HEK293 (cell line): ENCODE measurements around the gene ERF.

Experiments
- CTCF ChIA-PET: fragments of 350-600 bp; formaldehyde crosslinking; extraction: SDS; loops from one replicate; lab custom pipeline; 2021; ENCODE audit warnings: antibody characterized with exemption; lab: Yijun Ruan, JAX
- POLR2A ChIA-PET: fragments of 300-600 bp; formaldehyde crosslinking; extraction: SDS; loops from one replicate; lab custom pipeline; 2020; ENCODE audit warnings: antibody characterized with exemption, inconsistent platforms; lab: Yijun Ruan, JAX
- H3K27ac ChIP-seq: fragments of 200-500 bp; sonication (Bioruptor generic); 2 replicates; pipeline ENCODE4 v1.5.1; 2014; ENCODE audit warnings: low read depth, low read length, control low read depth, inconsistent platforms; ENCODE audit errors: extremely low read depth
- H3K36me3 ChIP-seq, 2 experiments: fragments of 200-500 bp in 1 of 2; sonication (Bioruptor generic) in 1 of 2; 1 replicate in 1 of 2; 2 replicates in 1 of 2; pipeline ENCODE4 v1.5.1; 2014 to 2017; ENCODE audit warnings: inconsistent platforms in 2 of 2, low read length in 2 of 2; ENCODE audit not compliant: control insufficient read depth in 2 of 2, insufficient read depth in 1 of 2
- H3K4me1 ChIP-seq: fragments of 200-500 bp; sonication (Bioruptor generic); 2 replicates; pipeline ENCODE4 v1.5.1; 2014; ENCODE audit warnings: mild to moderate bottlenecking, low read length, inconsistent platforms; ENCODE audit not compliant: control insufficient read depth, insufficient read depth
- H3K4me3 ChIP-seq: 2 replicates; pipeline ENCODE4 v1.5.1; 2011; ENCODE audit warnings: low read depth, mild to moderate bottlenecking, control low read depth, low read length, moderate library complexity
- H3K9me3 ChIP-seq: fragments of 200-500 bp; sonication (Bioruptor generic); 2 replicates; pipeline ENCODE4 v1.5.1; 2014; ENCODE audit warnings: low read depth, low read length, inconsistent platforms; ENCODE audit not compliant: control insufficient read depth, insufficient read depth
- BCL11A ChIP-seq: fragments of 450-650 bp; formaldehyde crosslinking; IDR thresholded peaks from 2 replicates; pipeline ENCODE4 v1.5.1; 2016; ENCODE audit warnings: low read depth, missing biosample characterization, missing genetic modification characterization
- EGR2 ChIP-seq: fragments of 450-650 bp; formaldehyde crosslinking; IDR thresholded peaks from 2 replicates; pipeline ENCODE4 v1.5.1; 2016; ENCODE audit warnings: low read depth, missing biosample characterization, missing genetic modification characterization
- GLIS2 ChIP-seq: fragments of 450-650 bp; formaldehyde crosslinking; IDR thresholded peaks from 2 replicates; pipeline ENCODE4 v1.5.1; 2016; ENCODE audit warnings: missing biosample characterization, missing genetic modification characterization
- MYNN ChIP-seq: fragments of 450-650 bp; formaldehyde crosslinking; IDR thresholded peaks from 2 replicates; pipeline ENCODE4 v1.5.1; 2016; ENCODE audit warnings: missing biosample characterization, missing genetic modification characterization, borderline replicate concordance
- SCRT2 ChIP-seq: fragments of 450-650 bp; formaldehyde crosslinking; IDR thresholded peaks from 2 replicates; pipeline ENCODE4 v1.5.1; 2016; ENCODE audit warnings: missing biosample characterization, missing genetic modification characterization
- TRIM28 ChIP-seq: IDR thresholded peaks from 2 replicates; pipeline ENCODE4 v1.6.1; 2011; ENCODE audit warnings: low read length, control low read depth, borderline replicate concordance
- ZFHX2 ChIP-seq: fragments of 450-650 bp; formaldehyde crosslinking; conservative IDR thresholded peaks from 2 replicates; pipeline ENCODE4 v1.5.1; 2016; ENCODE audit warnings: missing biosample characterization, missing genetic modification characterization
- ZFP69B ChIP-seq: fragments of 450-650 bp; formaldehyde crosslinking; IDR thresholded peaks from 2 replicates; pipeline ENCODE4 v1.5.1; 2016; ENCODE audit warnings: missing biosample characterization, missing genetic modification characterization
- ZNF121 ChIP-seq: fragments of 450-650 bp; formaldehyde crosslinking; IDR thresholded peaks from 2 replicates; pipeline ENCODE4 v1.5.1; 2016; ENCODE audit warnings: missing biosample characterization, missing genetic modification characterization
- ZNF140 ChIP-seq: fragments of 450-650 bp; formaldehyde crosslinking; IDR thresholded peaks from 2 replicates; pipeline ENCODE4 v1.5.1; 2016; ENCODE audit warnings: missing biosample characterization, missing genetic modification characterization
- ZNF184 ChIP-seq: fragments of 450-650 bp; IDR thresholded peaks from 2 replicates; pipeline ENCODE4 v1.5.1; 2018; ENCODE audit warnings: missing biosample characterization, mild to moderate bottlenecking, missing genetic modification characterization
- ZNF221 ChIP-seq: fragments of 450-650 bp; formaldehyde crosslinking; IDR thresholded peaks from 2 replicates; pipeline ENCODE4 v1.5.1; 2017; ENCODE audit warnings: missing biosample characterization, missing genetic modification characterization, borderline replicate concordance
- ZNF248 ChIP-seq: fragments of 450-650 bp; formaldehyde crosslinking; IDR thresholded peaks from 2 replicates; pipeline ENCODE4 v1.5.1; 2017; ENCODE audit warnings: missing biosample characterization, missing genetic modification characterization
- ZNF707 ChIP-seq: fragments of 450-650 bp; formaldehyde crosslinking; IDR thresholded peaks from 2 replicates; pipeline ENCODE4 v1.5.1; 2016; ENCODE audit warnings: missing biosample characterization, missing genetic modification characterization
- ZNF830 ChIP-seq: fragments of 450-650 bp; IDR thresholded peaks from 2 replicates; pipeline ENCODE4 v1.5.0; 2018; ENCODE audit warnings: missing biosample characterization, missing genetic modification characterization, low read depth, mild to moderate bottlenecking, moderate library complexity
- ZNF837 ChIP-seq: fragments of 450-650 bp; formaldehyde crosslinking; IDR thresholded peaks from 2 replicates; pipeline ENCODE4 v1.5.1; 2016; ENCODE audit warnings: missing biosample characterization, missing genetic modification characterization
- ZSCAN30 ChIP-seq: fragments of 450-650 bp; IDR thresholded peaks from 2 replicates; pipeline ENCODE4 v1.5.1; 2018; ENCODE audit warnings: missing biosample characterization, mild to moderate bottlenecking, missing genetic modification characterization, moderate library complexity
- TF ChIP-seq, protein P1 (sequence below): fragments of 450-650 bp; formaldehyde crosslinking; IDR thresholded peaks from 2 replicates; pipeline ENCODE4 v1.5.1; 2016; ENCODE audit warnings: missing biosample characterization, missing genetic modification characterization, borderline replicate concordance
- TF ChIP-seq, protein P2 (sequence below): fragments of 450-650 bp; formaldehyde crosslinking; IDR thresholded peaks from 2 replicates; pipeline ENCODE4 v1.5.1; 2016; ENCODE audit warnings: missing biosample characterization, missing genetic modification characterization
- TF ChIP-seq, protein P3 (sequence below): fragments of 450-650 bp; formaldehyde crosslinking; IDR thresholded peaks from 2 replicates; pipeline ENCODE4 v1.5.1; 2016; ENCODE audit warnings: missing biosample characterization, missing genetic modification characterization

Gene ERF

DNA sequence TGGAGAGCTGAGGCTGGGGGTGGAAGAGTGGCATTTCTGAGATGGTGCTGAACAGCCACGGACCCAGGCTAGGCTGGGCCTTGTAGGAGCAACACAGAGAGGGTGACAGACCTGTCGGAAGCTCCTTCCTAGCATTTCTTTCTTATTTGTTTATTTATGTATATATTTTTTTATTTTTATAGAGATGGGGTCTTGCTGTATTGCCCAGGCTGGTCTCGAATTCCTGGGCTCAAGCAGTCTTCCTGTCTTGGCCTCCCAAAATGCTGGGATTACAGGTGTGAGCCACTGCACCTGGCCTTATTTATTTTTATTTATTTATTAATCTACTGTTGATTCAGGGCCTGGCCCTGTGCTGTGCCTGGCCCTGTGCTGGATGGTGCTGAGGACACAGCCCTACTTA is 20.6 kb upstream of the ERF start:
- peak overlapping the region; percentile 44; the same call in 1 of the 2 replicates for H3K27ac ChIP-seq
- peaks cover 5 to 48% of the 10 kb centered on the region in 2 experiments for H3K36me3 ChIP-seq
- peaks cover 17% of the 10 kb centered on the region for H3K4me1 ChIP-seq
- no peak overlapping the region for H3K4me3 ChIP-seq
- POLR2A ChIA-PET, result interaction anchor here (12.3 kb wide), 1 partner anchor 28 kb away, joined by 242 read pairs; the partner anchor contains the start of gene GSK3A
- CTCF ChIA-PET, result interaction anchor here (0.6 to 1.1 kb wide), 3 partner anchors 31 to 332 kb away, joined by 3 to 8 read pairs (median 5); no protein-coding TSS in a partner anchor
- H3K9me3 ChIP-seq, result no peaks in the 10 kb centered on the region
- TF ChIP-seq, protein P1, sequence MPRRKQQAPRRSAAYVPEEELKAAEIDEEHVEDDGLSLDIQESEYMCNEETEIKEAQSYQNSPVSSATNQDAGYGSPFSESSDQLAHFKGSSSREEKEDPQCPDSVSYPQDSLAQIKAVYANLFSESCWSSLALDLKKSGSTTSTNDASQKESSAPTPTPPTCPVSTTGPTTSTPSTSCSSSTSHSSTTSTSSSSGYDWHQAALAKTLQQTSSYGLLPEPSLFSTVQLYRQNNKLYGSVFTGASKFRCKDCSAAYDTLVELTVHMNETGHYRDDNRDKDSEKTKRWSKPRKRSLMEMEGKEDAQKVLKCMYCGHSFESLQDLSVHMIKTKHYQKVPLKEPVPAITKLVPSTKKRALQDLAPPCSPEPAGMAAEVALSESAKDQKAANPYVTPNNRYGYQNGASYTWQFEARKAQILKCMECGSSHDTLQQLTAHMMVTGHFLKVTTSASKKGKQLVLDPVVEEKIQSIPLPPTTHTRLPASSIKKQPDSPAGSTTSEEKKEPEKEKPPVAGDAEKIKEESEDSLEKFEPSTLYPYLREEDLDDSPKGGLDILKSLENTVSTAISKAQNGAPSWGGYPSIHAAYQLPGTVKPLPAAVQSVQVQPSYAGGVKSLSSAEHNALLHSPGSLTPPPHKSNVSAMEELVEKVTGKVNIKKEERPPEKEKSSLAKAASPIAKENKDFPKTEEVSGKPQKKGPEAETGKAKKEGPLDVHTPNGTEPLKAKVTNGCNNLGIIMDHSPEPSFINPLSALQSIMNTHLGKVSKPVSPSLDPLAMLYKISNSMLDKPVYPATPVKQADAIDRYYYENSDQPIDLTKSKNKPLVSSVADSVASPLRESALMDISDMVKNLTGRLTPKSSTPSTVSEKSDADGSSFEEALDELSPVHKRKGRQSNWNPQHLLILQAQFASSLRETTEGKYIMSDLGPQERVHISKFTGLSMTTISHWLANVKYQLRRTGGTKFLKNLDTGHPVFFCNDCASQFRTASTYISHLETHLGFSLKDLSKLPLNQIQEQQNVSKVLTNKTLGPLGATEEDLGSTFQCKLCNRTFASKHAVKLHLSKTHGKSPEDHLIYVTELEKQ (tag by site-specific recombination), result no peak
- TF ChIP-seq ZNF837 (tag by site-specific recombination), result no peak
- TF ChIP-seq ZNF121 (tag by site-specific recombination), result peak; percentile 97
- TF ChIP-seq TRIM28, result no peak
- TF ChIP-seq ZFHX2, result 0 out of 2 replicates have a peak, but pooled peaks have one; percentile 1
- TF ChIP-seq GLIS2 (tag by site-specific recombination), result no peak
- TF ChIP-seq ZNF830 (tag by site-specific recombination), result no peak
- TF ChIP-seq ZNF707 (tag by site-specific recombination), result no peak

DNA sequence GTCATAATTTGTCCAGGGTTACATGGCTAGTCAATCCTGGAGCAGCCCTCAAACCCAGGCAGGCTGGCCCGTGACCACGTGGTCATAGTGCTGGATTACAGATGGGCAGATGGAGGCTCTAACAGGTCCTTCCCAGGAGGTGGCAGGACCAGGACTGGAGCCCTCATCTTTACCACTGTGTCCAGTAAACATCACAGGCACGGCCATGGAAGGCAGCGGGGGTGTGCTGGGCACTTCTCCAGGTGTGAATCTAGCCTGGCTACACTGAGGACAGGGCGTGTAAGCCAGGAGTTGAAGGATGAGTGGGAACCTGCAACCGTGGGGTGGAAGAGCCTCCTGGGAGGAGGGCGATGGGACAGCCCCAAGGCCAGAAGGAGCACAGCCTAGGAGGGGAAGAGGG is 20.2 kb upstream of the ERF start:
- Histone ChIP-seq H3K36me3 (peaks cover 5 to 48% of the 10 kb centered on the region in 2 experiments), H3K27ac (no peak overlapping the region), H3K4me1 (peaks cover 21% of the 10 kb centered on the region), H3K4me3 (no peak overlapping the region), H3K9me3 (no peaks in the 10 kb centered on the region)
- CTCF ChIA-PET, result interaction anchor here (0.7 to 1.1 kb wide), 3 partner anchors 31 to 1412 kb away, joined by 3 to 8 read pairs (median 3); no protein-coding TSS in a partner anchor
- TF ChIP-seq GLIS2 (tag by site-specific recombination) (0 out of 2 replicates have a peak, but pooled peaks have one; percentile 41), MYNN (tag by site-specific recombination) (no peak), ZFP69B (no peak), ZNF221 (no peak), ZFHX2 (peak; percentile 18; the same call in 1 of the 2 replicates), ZNF184 (tag by site-specific recombination) (no peak), ZSCAN30 (tag by site-specific recombination) (no peak), SCRT2 (tag by site-specific recombination) (peak; percentile 56), BCL11A (tag by site-specific recombination) (no peak), ZNF140 (no peak), EGR2 (tag by site-specific recombination) (no peak), ZNF248 (tag by site-specific recombination) (no peak)
- TF ChIP-seq, protein P2, sequence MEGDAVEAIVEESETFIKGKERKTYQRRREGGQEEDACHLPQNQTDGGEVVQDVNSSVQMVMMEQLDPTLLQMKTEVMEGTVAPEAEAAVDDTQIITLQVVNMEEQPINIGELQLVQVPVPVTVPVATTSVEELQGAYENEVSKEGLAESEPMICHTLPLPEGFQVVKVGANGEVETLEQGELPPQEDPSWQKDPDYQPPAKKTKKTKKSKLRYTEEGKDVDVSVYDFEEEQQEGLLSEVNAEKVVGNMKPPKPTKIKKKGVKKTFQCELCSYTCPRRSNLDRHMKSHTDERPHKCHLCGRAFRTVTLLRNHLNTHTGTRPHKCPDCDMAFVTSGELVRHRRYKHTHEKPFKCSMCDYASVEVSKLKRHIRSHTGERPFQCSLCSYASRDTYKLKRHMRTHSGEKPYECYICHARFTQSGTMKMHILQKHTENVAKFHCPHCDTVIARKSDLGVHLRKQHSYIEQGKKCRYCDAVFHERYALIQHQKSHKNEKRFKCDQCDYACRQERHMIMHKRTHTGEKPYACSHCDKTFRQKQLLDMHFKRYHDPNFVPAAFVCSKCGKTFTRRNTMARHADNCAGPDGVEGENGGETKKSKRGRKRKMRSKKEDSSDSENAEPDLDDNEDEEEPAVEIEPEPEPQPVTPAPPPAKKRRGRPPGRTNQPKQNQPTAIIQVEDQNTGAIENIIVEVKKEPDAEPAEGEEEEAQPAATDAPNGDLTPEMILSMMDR (tag by site-specific recombination), result no peak
- TF ChIP-seq, protein P3, sequence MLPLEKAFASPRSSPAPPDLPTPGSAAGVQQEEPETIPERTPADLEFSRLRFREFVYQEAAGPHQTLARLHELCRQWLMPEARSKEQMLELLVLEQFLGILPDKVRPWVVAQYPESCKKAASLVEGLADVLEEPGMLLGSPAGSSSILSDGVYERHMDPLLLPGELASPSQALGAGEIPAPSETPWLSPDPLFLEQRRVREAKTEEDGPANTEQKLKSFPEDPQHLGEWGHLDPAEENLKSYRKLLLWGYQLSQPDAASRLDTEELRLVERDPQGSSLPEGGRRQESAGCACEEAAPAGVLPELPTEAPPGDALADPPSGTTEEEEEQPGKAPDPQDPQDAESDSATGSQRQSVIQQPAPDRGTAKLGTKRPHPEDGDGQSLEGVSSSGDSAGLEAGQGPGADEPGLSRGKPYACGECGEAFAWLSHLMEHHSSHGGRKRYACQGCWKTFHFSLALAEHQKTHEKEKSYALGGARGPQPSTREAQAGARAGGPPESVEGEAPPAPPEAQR (tag by site-specific recombination), result no peak
- POLR2A ChIA-PET, result interaction anchor here (12.3 kb wide), 1 partner anchor 28 kb away, joined by 242 read pairs; the partner anchor contains the start of gene GSK3A
